Measurements from ENCODE around the gene KIF22.

KIF22 gene

DNA sequence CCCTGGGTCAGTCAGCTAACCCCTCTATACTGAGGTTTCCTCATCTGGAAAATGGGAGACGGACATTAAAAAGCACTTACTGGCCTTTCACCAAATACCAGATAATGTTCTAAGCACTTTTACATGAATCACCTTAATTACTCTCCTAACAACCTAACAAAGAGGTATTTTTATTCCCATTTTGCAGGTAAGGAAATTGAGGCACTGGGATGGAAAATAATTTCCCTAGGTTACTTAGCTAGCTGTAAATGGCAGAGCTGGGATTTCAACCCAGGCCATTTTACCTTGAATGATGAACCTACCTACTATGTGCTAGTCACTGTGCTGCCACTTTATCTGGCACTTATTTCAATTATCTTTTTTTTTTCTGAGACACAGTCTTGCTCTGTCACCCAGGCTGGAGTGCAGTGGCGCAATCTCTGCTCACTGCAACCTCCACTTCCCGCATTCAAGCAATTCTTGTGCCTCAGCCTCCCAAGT lies 3.7 kb downstream of the KIF22 start:
- no peak overlapping the region for H3K4me3 ChIP-seq (ENCODE audit: low read length)
- no peak overlapping the region for H3K9ac ChIP-seq (ENCODE audit: low read length)
- H3K79me2 ChIP-seq (ENCODE audit: low read length): peaks cover 86% of the 10 kb centered on the region
- H2AFZ ChIP-seq (ENCODE audit: low read length): no peak overlapping the region
- no peaks in the 10 kb centered on the region for H3F3A ChIP-seq (ENCODE audit: insufficient read depth, low read length)
- peaks cover 19% of the 10 kb centered on the region for H3K4me1 ChIP-seq (ENCODE audit: low read length)
- DNase-seq: no peak
- TF ChIP-seq EZH2 (optimal IDR thresholded peaks at IDR 0.05; ENCODE audit: low read depth, low read length) (no peak), EZH2phosphoT487 (IDR thresholded peaks at IDR 0.05; ENCODE audit: low read length) (no peak), CTCF (IDR thresholded peaks at IDR 0.05; ENCODE audit: low read length) (no peak)
- H3K9me2 ChIP-seq (replicated peaks; ENCODE audit: insufficient read depth, low read length): no peaks in the 10 kb centered on the region
- peaks cover 27% of the 10 kb centered on the region for H3K36me3 ChIP-seq (replicated peaks; ENCODE audit: insufficient read depth, low read length)
- H4K20me1 ChIP-seq (ENCODE audit: insufficient read depth, low read length): no peaks in the 10 kb centered on the region
- no peaks in the 10 kb centered on the region for H3K9me3 ChIP-seq (replicated peaks; ENCODE audit: insufficient read depth, low read length)
- no peak overlapping the region for H3K27ac ChIP-seq (ENCODE audit: low read length)
- H3K27me3 ChIP-seq (replicated peaks; ENCODE audit: insufficient read depth, low read length): no peaks in the 10 kb centered on the region
- no peak overlapping the region for H3K4me2 ChIP-seq (ENCODE audit: low read depth, low read length)

GRCh38 chr16:29802416-29802935 lies 11.9 kb downstream of the KIF22 start:
- Histone ChIP-seq H4K20me1 (ENCODE audit: insufficient read depth, low read length) (no peaks in the 10 kb centered on the region), H3K4me1 (ENCODE audit: low read length) (peaks cover 12% of the 10 kb centered on the region), H3K27me3 (replicated peaks; ENCODE audit: insufficient read depth, low read length) (no peaks in the 10 kb centered on the region), H3K4me3 (ENCODE audit: low read length) (no peak overlapping the region), H2AFZ (ENCODE audit: low read length) (no peak overlapping the region), H3K27ac (ENCODE audit: low read length) (no peak overlapping the region), H3K9me2 (replicated peaks; ENCODE audit: insufficient read depth, low read length) (no peaks in the 10 kb centered on the region), H3K36me3 (replicated peaks; ENCODE audit: insufficient read depth, low read length) (peaks cover 17% of the 10 kb centered on the region), H3K9me3 (replicated peaks; ENCODE audit: insufficient read depth, low read length) (no peaks in the 10 kb centered on the region), H3K9ac (ENCODE audit: low read length) (no peak overlapping the region), H3K4me2 (ENCODE audit: low read depth, low read length) (no peak overlapping the region), H3K79me2 (ENCODE audit: low read length) (peaks cover 18% of the 10 kb centered on the region), H3F3A (ENCODE audit: insufficient read depth, low read length) (peaks cover 26% of the 10 kb centered on the region)
- DNase-seq: no peak
- TF ChIP-seq EZH2phosphoT487 (IDR thresholded peaks at IDR 0.05; ENCODE audit: low read length) (no peak), EZH2 (optimal IDR thresholded peaks at IDR 0.05; ENCODE audit: low read depth, low read length) (no peak), CTCF (IDR thresholded peaks at IDR 0.05; ENCODE audit: low read length) (no peak)

DNA sequence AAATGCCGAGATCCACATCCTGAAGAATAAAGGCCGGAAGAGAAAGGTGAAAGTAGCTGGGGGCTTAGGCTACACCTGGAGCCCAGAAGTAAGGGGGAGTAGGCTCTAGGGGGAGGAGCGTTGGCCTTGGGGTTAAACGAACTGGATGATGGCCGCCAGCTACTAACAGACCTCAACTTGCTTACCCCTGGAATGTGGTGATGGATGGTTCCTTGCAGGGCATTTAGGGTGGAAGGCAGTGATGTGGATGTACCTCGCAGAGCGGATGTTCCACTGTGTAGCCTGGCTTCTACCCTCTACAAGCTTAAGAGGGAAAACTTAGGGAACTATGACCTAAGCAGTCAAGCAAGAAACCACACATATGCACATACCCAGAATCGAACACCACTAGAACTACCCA lies 13.5 kb downstream of the KIF22 start:
- H3K27me3 ChIP-seq (replicated peaks; ENCODE audit: insufficient read depth, low read length): no peaks in the 10 kb centered on the region
- no peaks in the 10 kb centered on the region for H4K20me1 ChIP-seq (ENCODE audit: insufficient read depth, low read length)
- peak overlapping the region; percentile 84 for H3K4me2 ChIP-seq (ENCODE audit: low read depth, low read length)
- peaks cover 21% of the 10 kb centered on the region for H3K4me1 ChIP-seq (ENCODE audit: low read length)
- H3F3A ChIP-seq (ENCODE audit: insufficient read depth, low read length): peaks cover 41% of the 10 kb centered on the region
- TF ChIP-seq EZH2phosphoT487 (IDR thresholded peaks at IDR 0.05; ENCODE audit: low read length): no peak
- TF ChIP-seq CTCF (IDR thresholded peaks at IDR 0.05; ENCODE audit: low read length): no peak
- TF ChIP-seq EZH2 (optimal IDR thresholded peaks at IDR 0.05; ENCODE audit: low read depth, low read length): no peak
- DNase-seq: no peak
- H3K27ac ChIP-seq (ENCODE audit: low read length): peak overlapping the region; percentile 83; the same call in 1 of the 2 replicates
- peaks cover 21% of the 10 kb centered on the region for H3K79me2 ChIP-seq (ENCODE audit: low read length)
- peak overlapping the region; percentile 90; the same call in 1 of the 2 replicates for H3K9ac ChIP-seq (ENCODE audit: low read length)
- H3K36me3 ChIP-seq (replicated peaks; ENCODE audit: insufficient read depth, low read length): peaks cover 8% of the 10 kb centered on the region
- H3K9me2 ChIP-seq (replicated peaks; ENCODE audit: insufficient read depth, low read length): no peaks in the 10 kb centered on the region
- H3K4me3 ChIP-seq (ENCODE audit: low read length): no peak overlapping the region
- no peak overlapping the region for H2AFZ ChIP-seq (ENCODE audit: low read length)
- no peaks in the 10 kb centered on the region for H3K9me3 ChIP-seq (replicated peaks; ENCODE audit: insufficient read depth, low read length)

All from MM.1S (cell line).